Measurements from ENCODE around the gene RNF212.
"Not testable (repeated sequence)": the region's sequence is repeated elsewhere in the genome, so short reads cannot be mapped to it uniquely, and the experiment has no call there.

Gene RNF212, protein sequence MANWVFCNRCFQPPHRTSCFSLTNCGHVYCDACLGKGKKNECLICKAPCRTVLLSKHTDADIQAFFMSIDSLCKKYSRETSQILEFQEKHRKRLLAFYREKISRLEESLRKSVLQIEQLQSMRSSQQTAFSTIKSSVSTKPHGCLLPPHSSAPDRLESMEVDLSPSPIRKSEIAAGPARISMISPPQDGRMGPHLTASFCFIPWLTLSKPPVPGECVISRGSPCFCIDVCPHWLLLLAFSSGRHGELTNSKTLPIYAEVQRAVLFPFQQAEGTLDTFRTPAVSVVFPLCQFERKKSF
- total RNA-seq = 0 to 0.15 (median 0) reads per million in 18 experiments

DNA sequence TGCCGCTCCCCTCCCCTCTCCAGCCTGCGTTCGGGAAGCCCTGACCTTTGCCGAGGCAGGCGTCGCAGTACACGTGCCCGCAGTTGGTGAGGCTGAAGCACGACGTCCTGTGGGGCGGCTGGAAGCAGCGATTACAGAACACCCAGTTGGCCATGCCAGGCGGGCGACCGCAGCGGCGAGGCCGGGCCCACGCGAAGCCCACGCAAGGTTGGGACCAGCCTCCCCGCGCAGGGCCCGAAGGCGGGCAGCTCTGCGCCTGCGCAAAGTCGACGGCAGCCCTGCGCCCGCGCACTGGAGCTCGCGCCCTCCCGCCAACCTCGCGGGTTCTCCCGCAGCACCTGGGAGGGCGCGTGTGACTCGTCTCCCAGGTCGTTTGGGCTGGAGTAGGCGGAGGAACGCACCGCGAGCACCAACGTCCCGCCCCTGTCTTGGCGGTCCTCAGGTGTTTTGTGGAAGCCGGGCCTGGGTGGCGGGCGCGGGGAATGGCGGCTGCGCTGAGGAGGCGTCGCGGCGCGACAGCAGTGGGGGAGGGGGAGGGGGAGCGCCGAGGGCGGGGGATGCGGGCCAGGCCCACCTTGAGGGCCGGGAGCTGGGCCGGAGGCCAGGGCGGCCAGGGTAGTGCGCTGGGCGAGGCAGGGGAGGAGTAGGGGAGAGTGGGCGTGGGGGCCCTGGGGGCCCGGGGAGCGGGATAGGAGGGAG lies at the start of gene RNF212:
Gene RNF212, minus strand, starts transcription at position 254 of the 699 bp plus-strand sequence. Its CDS starts 100 bp downstream, at position 154.
- peak in 1 of 2 donors; percentile 51 for DNase-seq

DNA sequence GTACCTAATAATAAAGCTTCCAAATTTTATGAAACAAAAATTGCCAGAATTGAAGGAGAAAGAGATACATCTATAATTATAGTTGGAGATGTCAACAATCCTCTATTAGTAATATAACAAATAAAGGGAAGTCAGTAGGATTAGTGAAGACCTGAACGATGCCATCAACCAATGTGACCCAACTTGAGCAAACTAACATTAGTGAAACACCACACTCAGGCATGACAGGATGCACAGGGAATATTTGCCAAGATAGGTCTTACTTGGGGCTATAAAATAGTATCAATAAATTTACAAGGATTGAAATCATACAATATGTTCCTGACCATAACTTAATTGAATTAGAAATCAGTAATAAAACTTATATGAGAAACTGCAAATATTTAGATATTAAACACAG lies 47.0 kb upstream of the RNF212 start:
- DNase-seq = no peak

DNA sequence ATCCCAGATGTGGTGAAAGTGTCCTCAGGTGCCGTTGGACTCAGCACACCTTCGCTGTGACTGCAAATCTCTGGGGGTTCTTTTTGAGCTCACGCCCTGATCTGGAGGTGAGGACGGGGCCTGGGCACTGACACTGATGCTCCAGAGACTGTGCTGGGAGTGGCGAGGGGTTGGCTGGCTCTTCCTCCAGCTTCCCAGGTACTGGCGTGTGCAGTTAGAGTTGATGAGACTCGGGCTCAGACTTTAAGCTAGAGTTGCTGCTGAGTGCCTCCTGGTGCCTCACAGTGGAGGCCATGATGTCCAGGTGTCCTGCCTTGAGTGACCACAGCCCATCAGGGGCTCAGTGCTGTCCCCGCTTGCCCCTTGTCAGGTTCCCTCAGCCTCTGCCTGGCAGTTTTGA lies 42.7 kb upstream of the RNF212 start:
- no peak for DNase-seq

DNA sequence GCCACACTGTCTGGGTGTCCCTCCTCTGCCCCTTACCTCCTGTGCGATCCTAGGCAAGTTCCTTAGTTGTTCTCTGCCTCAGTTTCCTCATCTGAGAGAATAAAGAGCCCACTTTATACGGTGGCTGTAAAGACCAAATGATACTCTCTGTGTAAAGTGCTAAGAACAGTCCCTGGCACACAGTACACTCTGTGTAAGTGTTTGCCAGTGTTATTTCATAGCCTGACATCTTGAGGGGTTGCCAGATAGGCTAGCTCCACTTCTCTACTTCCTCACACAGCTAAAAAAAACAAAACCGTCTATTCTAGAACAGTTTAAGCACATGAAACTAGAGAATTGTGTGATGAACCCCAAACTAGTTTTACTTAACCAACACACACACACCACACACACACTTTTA lies 42.0 kb upstream of the RNF212 start:
- no peak for DNase-seq

DNA sequence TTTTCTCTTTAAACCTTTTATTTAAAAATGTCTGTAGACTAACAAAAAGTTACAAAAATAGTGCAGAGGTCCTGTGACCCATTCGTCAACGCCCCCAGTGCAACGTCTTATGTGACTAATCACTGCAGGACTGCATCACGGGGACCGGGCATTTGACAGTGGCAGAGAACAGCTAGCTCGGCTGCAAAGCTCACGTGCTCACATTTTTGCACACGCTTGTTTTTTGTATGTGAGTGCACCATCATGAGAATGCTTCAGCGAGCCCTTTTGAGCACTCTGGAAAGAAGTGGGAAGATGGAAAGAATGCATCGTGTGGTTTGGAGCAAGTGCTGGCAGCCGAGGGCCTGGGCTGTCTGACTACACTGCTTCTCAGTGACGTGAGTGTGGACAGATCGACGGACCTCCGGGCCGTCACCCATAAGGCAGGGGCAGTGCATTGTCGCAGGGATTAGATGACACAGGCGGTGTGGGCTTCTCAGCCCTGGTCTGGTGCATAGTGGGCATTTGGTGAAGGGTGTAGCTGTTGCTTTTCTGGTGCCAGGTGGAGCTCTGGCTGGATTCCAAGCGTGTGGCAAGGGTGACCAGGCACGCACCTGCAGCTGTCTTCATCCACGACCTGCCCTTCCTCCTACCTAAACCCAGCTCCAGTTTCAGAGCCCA lies 41.3 kb upstream of the RNF212 start:
- DNase-seq = peak; percentile 30 to 39

DNA sequence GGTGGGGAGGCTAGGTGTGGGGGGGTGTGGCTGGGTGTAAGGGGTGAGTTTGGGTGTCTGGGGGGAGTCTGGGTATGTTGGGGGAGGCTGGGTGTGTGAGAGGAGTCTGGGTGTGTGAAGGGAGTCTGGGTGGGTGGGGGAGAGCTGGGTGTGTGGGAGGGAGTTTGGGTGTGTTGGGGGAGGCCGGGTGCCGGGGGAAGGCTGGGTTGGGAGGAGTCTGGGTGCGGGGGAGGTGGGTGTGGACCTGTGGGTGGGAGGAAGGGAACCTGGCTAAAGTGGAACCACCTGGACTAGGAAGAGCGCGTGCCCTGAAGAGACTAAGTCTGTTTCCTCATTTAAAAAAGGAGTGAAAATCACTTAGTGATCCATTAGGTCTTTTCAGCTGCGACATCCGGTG lies 40.8 kb upstream of the RNF212 start:
- no peak for DNase-seq

DNA sequence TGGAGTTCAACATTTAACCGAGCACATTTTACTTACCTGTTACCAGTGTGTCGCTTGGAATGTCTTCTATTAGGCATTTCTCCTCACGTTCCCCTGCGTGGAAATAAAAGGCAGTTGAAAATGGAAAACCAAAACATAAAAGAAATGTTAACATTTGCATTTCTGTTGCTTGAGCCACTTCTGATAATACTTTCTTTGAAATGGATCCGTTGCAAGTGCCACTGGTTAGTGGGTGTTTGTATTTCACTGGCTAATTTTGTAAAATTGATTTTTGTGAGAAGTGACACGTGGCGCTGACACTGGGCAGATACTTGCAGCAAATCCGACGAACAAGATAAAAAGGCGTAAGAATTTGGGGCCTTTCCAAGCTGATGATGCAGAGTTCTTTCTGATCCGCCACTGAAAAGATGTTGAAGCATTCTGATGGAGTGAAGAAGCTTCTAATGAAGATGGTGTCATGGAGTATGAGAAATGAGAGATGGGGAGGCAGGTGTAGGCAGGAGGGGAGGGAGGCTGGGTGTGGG lies 40.3 kb upstream of the RNF212 start:
- no peak for DNase-seq

DNA sequence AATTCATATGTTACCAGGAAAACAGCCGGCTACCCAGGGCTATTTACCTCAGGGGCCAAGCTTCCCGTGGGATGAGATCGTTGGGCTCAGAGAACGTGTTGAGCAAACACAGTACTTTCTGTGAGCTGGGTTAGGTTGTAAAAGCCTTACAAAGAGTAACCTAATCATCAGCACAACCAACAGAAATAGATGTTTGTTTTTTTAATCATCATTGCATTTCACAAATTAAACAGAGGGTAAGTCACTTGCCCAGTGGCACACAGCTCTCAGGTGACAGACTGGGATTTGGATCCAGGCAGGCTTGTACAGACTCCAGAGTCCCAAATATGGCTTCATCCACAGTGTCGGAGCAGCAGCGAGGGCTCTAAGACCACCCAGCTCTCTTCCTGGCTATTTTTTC lies 38.9 kb upstream of the RNF212 start:
- no peak for DNase-seq

DNA sequence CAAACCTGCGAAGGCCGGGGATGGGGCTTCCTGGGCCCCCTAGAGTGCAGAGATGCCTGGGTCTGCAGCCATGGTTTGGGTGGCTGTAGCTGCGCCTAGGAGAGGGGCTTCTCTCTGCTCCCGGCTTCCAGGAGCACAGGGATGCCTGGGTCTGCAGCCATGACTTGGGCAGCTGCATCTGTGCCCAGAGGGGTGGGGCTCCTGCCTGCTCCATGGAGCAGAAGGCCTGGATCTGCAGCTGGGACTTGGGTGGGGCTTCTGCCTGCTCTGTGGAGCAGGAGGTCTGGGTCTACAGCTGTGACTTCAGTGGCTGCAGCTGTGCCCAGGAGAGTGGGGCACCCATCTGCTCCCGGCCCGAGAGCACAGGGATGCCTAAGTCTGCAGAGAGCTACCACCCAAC lies 38.2 kb upstream of the RNF212 start:
- DNase-seq = no peak

DNA sequence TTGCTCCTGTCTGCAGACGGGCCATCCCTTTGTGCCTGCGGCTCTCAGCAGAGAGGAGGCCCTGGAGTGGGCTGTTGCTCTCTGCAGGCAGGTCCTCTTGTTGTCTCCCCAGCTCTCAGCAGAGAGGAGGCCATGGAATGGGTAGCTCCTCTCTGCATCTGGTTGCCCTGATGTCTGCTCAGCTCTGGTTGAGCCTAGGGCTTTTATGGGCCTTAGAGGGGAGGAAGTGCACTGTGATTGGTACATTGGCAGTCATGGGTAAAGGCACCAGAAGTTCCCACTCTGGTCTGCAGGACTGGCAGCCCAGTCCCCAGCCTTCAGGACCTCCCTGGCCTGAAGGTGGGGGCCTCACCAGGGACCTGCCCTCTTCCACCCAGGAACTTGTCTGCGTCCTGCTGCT lies 37.5 kb upstream of the RNF212 start:
- DNase-seq = no peak

DNA sequence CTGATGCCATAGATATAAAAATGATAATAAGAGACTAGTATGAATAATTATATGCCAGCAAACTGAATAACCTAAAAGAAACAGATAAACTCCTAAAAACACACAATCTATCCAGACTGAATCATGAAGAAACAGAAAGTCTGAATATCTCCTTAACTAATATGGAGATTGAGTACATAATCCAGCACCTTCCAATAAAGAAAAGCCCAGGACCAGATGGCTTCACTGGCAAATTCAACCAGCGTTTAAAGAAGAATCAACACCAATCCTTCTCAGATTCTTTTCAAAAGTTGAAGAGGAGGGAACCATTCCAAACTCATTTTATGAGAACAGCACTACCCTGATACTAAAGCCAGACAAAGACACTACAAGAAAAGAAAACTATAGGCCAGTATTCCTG lies 26.5 kb upstream of the RNF212 start:
- no peak for DNase-seq

DNA sequence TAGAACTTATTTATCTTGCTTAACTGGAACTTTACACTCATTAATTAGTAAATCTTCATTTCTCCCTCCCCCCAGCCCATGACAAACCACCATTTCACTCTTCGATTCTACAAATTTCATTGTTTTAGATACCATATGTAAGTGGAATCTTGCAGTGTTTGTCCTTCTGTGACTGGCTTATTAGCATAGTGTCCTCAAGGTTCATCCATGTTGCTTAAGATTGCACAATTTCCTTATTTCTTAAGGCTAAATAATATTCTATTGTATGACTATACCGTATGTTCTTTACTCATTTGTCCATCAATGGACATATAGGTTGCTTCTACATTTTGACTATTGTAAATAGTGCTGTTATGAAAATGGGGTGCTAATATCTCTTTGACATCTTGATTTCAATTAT lies 24.5 kb upstream of the RNF212 start:
- peak; percentile 42 to 89 for DNase-seq

DNA sequence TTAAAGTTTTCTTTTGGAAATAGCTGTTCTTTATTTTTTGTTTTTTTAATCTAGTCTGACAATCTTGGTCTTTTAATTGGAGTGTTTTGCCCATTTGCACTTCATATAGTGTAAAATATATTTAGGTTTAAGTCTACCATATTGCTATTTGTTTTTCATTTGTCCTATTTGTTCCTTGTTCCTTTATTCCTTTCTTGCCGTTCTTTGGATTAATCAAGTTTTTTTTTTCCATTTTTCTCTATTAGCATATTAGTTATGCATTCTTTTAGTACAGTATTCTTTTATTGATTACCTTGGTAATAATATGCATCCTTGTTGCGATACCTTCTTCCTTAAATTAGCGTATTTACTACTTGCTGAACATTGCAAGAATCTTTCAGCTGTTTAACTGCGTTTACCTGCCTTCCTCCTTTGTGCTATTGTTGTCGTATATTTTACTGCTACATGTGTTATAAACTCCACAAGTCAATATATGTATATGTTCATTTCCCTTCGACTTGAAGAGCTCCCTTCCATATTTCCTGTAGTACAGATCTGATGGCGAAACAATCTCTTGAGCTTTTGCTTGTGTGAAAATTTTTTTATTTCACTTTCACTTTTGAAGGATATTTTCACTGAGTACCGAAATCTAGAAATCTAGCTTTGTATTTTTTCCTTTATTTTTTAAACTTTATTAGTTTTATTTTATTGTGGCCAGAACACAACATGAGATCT lies 23.9 kb upstream of the RNF212 start:
- DNase-seq = peak; percentile 42 to 74

DNA sequence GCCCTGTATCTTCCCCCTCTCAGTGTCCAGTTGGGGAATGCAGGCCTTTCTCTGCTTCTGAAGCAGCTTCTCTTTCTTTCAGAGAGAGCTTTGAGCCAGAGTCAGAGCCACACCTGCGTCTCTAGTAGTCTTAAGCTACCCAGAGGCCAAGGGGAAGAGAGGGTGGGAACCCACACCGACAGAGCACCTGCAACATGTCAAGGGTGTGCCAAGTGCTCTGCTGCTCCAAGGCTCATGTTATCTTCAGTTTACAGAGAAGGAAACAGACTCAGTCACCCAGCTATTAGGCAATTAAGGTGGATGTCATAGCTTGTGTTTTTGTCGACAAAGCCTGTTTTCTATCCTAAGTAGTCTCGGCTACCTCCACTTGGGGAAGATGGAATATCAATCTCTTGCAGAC lies 22.7 kb upstream of the RNF212 start:
- DNase-seq = peak; percentile 40 to 44

DNA sequence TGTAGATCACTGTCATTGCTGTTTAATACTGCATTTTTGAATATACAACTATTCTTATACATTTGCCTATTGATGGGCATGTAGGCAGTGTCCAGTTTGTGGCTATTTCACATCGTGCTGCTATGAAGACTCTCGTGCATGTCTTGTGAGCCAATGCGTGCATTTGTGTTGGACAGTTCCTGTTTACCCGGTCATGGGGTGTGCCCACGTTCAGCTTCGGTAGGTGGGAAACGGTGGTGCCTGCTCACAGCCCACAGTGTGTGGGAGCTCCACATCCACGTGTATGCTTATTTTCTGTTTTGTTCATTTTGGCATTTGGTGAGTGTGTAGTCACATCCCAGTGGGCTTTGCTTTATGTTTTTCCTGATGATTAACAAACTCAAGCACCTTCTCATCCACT lies 19.7 kb upstream of the RNF212 start:
- peak; percentile 33 to 61 for DNase-seq

DNA sequence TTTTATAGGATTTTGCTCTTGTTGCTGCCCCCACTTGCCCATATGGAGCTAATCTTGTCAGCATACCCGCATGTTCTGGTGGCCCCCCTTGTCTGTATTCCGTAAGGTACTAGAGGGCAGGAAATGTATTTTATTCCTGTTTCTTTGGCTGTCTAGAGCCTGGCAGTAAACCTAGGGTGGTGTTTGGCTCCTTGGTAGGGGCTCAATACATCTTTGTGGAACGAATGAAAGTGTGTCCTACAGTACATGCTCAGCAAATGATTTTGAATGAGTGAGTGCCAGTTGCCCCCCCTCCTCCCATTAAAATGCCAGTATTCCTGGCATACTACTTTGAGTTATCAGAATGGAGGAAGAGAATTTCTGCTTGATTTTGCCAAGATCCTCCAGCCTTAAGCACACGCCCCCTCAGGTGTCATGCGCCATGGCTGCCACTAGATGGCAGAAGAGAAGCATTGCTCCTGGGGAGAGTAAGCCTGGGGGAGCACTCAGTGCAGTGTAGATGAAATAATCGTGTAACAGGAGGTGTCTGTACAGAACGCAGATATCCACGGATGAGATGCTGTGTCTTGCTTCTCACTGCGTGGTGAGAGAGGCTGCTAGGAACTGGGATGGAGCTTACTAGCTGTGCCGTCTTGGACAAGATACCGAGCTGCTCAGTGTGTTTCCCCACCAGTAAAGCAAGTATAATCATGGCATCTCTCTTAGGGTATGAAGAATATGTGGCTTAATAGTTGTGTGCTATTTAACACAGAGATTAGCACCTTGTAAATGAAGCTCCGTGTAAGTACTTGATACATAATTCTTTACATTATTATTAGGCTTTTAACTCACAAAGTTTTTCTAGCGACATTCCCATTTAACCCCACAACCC lies 17.2 kb upstream of the RNF212 start:
- DNase-seq = peak; percentile 87 to 90

DNA sequence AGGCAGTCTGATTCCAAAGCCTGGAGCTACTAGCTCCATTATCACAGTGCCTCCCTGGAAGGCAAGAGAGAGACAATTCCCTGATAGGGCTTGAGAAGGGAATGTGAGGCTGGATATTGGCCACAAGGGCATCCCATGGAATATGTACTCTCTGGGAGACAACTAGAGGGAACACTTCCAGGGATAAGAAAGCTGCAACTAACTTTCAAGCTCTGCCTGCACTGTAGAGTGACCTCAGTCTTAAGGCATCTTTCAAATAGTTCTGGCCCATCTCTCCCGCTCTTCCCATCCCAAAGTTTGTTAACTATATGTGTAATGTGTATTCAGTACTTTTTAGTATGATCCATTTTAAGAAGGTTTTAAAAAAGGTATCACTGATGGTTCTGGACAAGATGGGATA lies 13.1 kb upstream of the RNF212 start:
- DNase-seq = no peak

DNA sequence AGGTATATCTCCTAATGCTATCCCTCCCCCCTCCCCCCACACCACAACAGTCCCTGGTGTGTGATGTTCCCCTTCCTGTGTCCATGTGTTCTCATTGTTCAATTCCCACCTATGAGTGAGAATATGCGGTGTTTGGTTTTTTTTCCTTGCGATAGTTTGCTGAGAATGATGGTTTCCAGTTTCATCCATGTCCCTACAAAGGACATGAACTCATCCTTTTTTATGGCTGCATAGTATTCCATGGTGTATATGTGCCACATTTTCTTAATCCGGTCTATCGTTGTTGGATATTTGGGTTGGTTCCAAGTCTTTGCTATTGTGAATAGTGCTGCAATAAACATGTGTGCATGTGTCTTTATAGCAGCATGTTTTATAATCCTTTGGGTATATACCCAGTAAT lies 12.1 kb upstream of the RNF212 start:
- not testable (repeated sequence) for DNase-seq

DNA sequence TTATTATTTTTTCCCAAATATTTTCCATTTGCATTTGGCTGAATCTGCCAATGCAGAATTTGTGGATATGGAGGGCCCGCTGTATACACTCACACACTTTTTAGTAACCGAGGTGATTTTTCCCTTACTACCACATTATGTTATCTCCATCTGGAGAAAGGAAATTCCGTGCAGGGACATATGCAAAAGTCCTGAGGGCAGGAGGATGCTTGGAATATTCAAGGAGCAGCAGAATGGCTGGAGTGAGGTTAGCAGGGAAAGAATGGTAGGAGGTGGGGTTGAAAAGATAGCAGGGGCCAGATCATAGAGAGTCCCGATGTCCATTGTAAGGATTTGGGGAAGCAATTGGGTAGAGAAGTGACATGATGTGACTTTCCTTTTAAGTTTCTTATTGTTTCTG lies 11.5 kb upstream of the RNF212 start:
- DNase-seq = no peak

DNA sequence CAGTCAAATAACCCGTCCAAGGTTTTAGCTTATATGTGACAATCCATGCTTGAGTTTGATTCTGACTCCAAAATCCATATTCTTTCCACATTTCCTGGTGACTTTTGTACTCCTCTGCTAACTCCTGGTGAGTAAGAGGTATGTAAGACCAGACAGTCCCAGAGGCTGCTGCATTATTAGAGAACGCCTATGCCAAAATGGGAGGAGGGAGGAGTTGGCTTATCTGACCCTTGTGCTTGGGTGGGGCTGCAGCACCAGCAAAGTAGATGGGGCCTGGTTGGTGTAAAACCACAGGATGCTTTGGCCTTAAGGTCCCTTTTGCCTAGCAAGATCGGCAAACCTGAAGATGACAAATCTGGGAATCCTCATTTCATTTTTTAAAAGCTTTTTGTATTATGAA lies 9.1 kb upstream of the RNF212 start:
- no peak for DNase-seq

DNA sequence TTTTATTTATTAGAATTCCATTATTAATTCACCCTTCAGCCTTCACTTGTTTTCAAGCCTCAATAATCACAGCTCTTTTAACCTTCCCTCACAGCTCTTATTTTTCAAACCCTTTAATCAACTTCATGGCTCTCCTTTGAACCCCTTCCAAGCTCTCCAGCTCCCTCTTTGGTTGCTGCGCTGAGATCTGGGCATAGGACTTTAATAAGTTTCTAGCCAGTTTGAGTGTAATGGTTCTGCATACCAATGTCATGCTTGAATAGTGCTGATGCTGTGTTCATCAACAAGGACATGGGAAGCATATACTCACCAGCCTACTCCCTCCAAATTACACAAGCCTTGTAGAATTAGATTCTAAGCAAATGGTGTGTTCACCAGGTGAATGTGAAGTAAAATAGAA lies 3.5 kb upstream of the RNF212 start:
- DNase-seq = no peak
